ENCODE results near the gene PARP8. TPM values are rescaled to one million over a fixed set of nuclear protein-coding genes. Genes with fewer than 3 reads are reported as not detected.

Gene PARP8
- total RNA-seq, 1 experiment from 2014 or later = 1.0 TPM

DNA sequence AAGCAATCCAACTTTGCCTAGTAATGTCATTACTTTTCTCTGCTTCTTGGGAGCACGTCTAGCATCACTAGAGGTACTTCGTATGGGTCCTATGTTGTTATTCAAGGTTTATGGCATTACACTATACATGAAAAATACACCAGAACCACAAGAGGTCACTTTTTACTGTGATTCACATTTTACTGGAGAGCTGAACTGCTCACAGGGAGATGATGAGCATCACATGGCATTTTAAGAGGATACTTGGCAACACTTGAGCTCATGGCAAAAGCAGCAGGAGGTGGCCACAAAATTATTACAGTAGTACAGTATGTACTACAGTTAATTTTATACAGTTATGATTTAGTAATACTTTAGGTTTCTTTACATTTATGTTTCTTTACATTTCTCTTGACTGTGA, 223.4 kb downstream of the PARP8 start:
- no peaks in the 10 kb centered on the region for H3K4me1 ChIP-seq
- H3K9me3 ChIP-seq (replicated peaks) = no peaks in the 10 kb centered on the region
- DNase-seq = no peak
- H3K27ac ChIP-seq = no peak overlapping the region
- H3K4me3 ChIP-seq = no peak overlapping the region
- H3K36me3 ChIP-seq = no peaks in the 10 kb centered on the region
- H3K27me3 ChIP-seq = no peaks in the 10 kb centered on the region

Other genes with a start within 250 kb of the PARP8 start
- 0.02 TPM in 1 of 2 replicates, not detected in the other for gene EMB, start 225.3 kb upstream of the PARP8 start, total RNA-seq (2014; rRNA removed; shearing (Covaris generic))